Astrocyte (in vitro differentiated cells and primary cell): ENCODE data around the gene CATSPER4. TPM values are rescaled to one million over a fixed set of nuclear protein-coding genes. Genes with fewer than 3 reads are reported as not detected.

Experiments used
- DNase-seq: peaks from one replicate; pipeline ENCODE4 v3.0.0-alpha.2; 2010; ENCODE audit warnings: low read depth
- FAIRE-seq: peaks from 2 replicates; lab custom pipeline; 2011; peaks lifted over from hg19 to GRCh38; lab: Jason Lieb, UNC
- H2AFZ ChIP-seq: 2 replicates; pipeline ENCODE4 v1.6.0; 2012; ENCODE audit warnings: low read depth, low read length, inconsistent platforms
- H3K27ac ChIP-seq: 2 replicates; pipeline ENCODE4 v1.5.1; 2011; ENCODE audit warnings: low read depth, low read length, inconsistent platforms
- H3K27me3 ChIP-seq: 2 replicates; pipeline ENCODE4 v1.6.0; 2011; ENCODE audit warnings: low read length, inconsistent platforms; ENCODE audit not compliant: insufficient read depth
- H3K36me3 ChIP-seq: 2 replicates; pipeline ENCODE4 v1.5.1; 2011; ENCODE audit warnings: low read length, inconsistent platforms; ENCODE audit not compliant: insufficient read depth
- H3K4me1 ChIP-seq: 2 replicates; pipeline ENCODE4 v1.5.1; 2011; ENCODE audit warnings: low read length, inconsistent platforms; ENCODE audit not compliant: insufficient read depth
- H3K4me2 ChIP-seq: 2 replicates; pipeline ENCODE4 v1.6.0; 2012; ENCODE audit warnings: low read length, inconsistent platforms
- H3K4me3 ChIP-seq: 2 replicates; pipeline ENCODE4 v1.5.1; 2011; ENCODE audit warnings: low read depth, mild to moderate bottlenecking, low read length, inconsistent platforms; ENCODE audit not compliant: insufficient read depth
- H3K79me2 ChIP-seq: 2 replicates; pipeline ENCODE4 v1.6.0; 2012; ENCODE audit warnings: mild to moderate bottlenecking, low read length, inconsistent platforms; ENCODE audit not compliant: insufficient read depth
- H3K9ac ChIP-seq: 2 replicates; pipeline ENCODE4 v1.6.0; 2012; ENCODE audit warnings: mild to moderate bottlenecking, low read length, inconsistent platforms
- H3K9me3 ChIP-seq: 2 replicates; pipeline ENCODE4 v1.5.1; 2012; ENCODE audit warnings: low read depth, mild to moderate bottlenecking, low read length, inconsistent platforms; ENCODE audit not compliant: insufficient read depth
- H4K20me1 ChIP-seq: 2 replicates; pipeline ENCODE4 v1.6.0; 2012; ENCODE audit warnings: low read length, inconsistent platforms; ENCODE audit not compliant: insufficient read depth
- H3K27ac Mint-ChIP-seq: one replicate; pipeline ENCODE4 v1.8.0; 2021; ENCODE audit warnings: mild to moderate bottlenecking, mixed read lengths; ENCODE audit not compliant: unreplicated experiment
- H3K27me3 Mint-ChIP-seq: one replicate; pipeline ENCODE4 v1.8.0; 2021; ENCODE audit warnings: low read depth, mixed read lengths; ENCODE audit not compliant: unreplicated experiment
- H3K36me3 Mint-ChIP-seq: one replicate; pipeline ENCODE4 v1.8.0; 2021; ENCODE audit warnings: low read depth, mixed read lengths; ENCODE audit not compliant: unreplicated experiment
- H3K4me1 Mint-ChIP-seq: one replicate; pipeline ENCODE4 v1.8.0; 2021; ENCODE audit warnings: low read depth, mixed read lengths; ENCODE audit not compliant: unreplicated experiment
- H3K4me3 Mint-ChIP-seq: one replicate; pipeline ENCODE4 v1.8.0; 2021; ENCODE audit warnings: mild to moderate bottlenecking, moderate library complexity, mixed read lengths; ENCODE audit not compliant: unreplicated experiment
- H3K9me3 Mint-ChIP-seq: one replicate; pipeline ENCODE4 v1.8.0; 2021; ENCODE audit warnings: mild to moderate bottlenecking, mixed read lengths; ENCODE audit not compliant: unreplicated experiment
- EZH2 ChIP-seq: IDR thresholded peaks from 2 replicates; pipeline ENCODE4 v1.6.1; 2012; ENCODE audit warnings: mild to moderate bottlenecking, low read length, inconsistent platforms; ENCODE audit not compliant: insufficient read depth
- total RNA-seq: library from RNA; stranded (reverse); gene quantifications from 2 replicates; pipeline ENCODE4 v1.2.1, GENCODE V29; 2021
- TF ChIP-seq, protein P1 (sequence below): IDR thresholded peaks from 2 replicates; pipeline ENCODE4 v1.5.1; 2011; ENCODE audit warnings: low read depth, mild to moderate bottlenecking, inconsistent platforms, low read length, moderate library complexity; ENCODE audit not compliant: insufficient read depth

The CATSPER4 gene
- total RNA-seq, 1 donor from 2014 or later: not detected

DNA sequence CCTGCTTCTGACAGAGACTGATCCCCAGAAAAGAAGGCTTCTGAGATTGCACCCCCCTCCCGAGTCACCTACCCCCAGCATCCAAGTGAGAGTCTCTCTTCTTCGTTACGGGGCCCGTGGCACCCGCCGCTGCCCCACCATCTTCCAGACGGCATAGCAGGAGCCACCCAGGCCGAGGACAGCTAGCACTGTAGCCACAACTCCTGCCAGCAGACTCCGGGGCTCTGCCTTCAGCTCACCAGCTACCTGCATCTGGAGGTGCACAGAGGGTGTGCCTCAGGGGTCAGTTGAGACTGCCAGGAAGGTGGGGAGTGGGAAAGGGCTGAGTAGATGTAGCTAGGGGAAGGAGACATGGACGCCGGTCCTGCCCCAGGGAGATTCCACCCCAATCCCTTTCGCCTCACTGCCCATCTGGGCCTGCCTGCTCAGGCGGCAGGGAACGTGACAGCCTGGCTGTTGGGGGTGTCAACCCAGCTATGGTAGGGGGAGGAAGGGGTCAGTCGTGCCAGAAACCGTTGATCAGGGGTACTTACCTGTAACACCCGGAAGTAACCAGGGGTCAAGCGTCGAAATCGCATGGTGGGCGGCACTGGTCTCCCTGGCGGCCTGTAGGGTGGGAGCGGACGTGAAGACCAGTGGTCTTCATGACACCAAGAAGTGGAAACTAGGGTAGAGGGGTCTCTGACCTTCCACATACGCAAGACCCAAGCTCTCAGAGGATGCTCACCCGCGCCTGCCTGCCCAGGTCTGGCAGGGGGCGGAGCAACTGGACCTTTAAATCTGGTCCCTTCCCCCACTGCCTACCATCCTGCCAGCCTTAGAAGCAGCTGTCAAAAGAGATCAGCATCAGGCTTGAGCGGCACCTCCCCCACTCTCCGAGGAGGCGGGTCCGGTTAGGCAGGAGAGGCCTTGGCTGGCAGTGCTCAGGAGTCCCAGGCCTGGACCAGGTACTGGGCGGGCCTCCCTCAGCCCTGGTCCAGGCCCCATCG, 19.0 kb upstream of the CATSPER4 start, which contains the start of gene ZNF593OS:
Gene ZNF593OS, minus strand, starts transcription at position 749 of the 989 bp plus-strand sequence. Its CDS starts 171 bp downstream, at position 578.
- Histone ChIP-seq H3K79me2 (peaks cover 20% of the 10 kb centered on the region), H3K4me1 (peaks cover 13% of the 10 kb centered on the region), H3K9me3 (no peaks in the 10 kb centered on the region), H3K27ac (no peak within 1 kb of the TSS), H3K36me3 (no peaks in the 10 kb centered on the region), H4K20me1 (no peaks in the 10 kb centered on the region), H3K4me3 (peak within 1 kb of the TSS; percentile 68), H3K4me2 (peak within 1 kb of the TSS; percentile 88), H2AFZ (no peak within 1 kb of the TSS), H3K9ac (peak within 1 kb of the TSS; percentile 94), H3K27me3 (no peaks in the 10 kb centered on the region)
- no peaks in the 10 kb centered on the region for H3K36me3 Mint-ChIP-seq
- no peaks in the 10 kb centered on the region for H3K27me3 Mint-ChIP-seq
- no peak for DNase-seq
- FAIRE-seq: no peak
- no peak for TF ChIP-seq EZH2
- TF ChIP-seq, protein P1, sequence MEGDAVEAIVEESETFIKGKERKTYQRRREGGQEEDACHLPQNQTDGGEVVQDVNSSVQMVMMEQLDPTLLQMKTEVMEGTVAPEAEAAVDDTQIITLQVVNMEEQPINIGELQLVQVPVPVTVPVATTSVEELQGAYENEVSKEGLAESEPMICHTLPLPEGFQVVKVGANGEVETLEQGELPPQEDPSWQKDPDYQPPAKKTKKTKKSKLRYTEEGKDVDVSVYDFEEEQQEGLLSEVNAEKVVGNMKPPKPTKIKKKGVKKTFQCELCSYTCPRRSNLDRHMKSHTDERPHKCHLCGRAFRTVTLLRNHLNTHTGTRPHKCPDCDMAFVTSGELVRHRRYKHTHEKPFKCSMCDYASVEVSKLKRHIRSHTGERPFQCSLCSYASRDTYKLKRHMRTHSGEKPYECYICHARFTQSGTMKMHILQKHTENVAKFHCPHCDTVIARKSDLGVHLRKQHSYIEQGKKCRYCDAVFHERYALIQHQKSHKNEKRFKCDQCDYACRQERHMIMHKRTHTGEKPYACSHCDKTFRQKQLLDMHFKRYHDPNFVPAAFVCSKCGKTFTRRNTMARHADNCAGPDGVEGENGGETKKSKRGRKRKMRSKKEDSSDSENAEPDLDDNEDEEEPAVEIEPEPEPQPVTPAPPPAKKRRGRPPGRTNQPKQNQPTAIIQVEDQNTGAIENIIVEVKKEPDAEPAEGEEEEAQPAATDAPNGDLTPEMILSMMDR: no peak
- H3K9me3 Mint-ChIP-seq: no peaks in the 10 kb centered on the region
- no peak within 1 kb of the TSS for H3K27ac Mint-ChIP-seq
- peak within 1 kb of the TSS; percentile 89 for H3K4me3 Mint-ChIP-seq
- H3K4me1 Mint-ChIP-seq: no peaks in the 10 kb centered on the region

DNA sequence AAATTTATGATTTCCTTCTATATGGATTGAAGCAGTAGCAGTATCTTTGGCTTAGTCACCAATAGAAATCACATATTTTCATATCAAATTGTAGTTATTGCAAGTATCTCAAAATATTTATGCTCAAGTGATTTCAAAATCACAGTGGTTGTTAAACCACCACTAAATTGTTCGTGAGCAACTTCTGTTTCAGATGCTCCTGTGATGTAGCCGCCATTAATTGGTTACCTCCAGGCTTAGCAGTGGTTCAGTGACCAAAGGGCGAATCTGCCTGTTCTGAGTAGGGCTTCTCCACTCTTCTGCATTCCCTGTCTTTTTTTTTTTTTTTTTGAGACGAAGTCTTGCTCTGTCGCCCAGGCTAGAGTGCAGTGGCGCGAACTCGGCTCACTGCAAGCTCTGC, 15.1 kb upstream of the CATSPER4 start:
- DNase-seq: no peak
- Mint-ChIP-seq H3K4me3 (no peak overlapping the region), H3K36me3 (no peaks in the 10 kb centered on the region), H3K4me1 (peaks cover 6% of the 10 kb centered on the region), H3K27ac (no peak overlapping the region), H3K27me3 (no peaks in the 10 kb centered on the region), H3K9me3 (no peaks in the 10 kb centered on the region)
- no peak overlapping the region for H3K4me2 ChIP-seq
- no peak for FAIRE-seq
- no peaks in the 10 kb centered on the region for H3K9me3 ChIP-seq
- TF ChIP-seq, protein P1: no peak
- no peak for TF ChIP-seq EZH2
- no peaks in the 10 kb centered on the region for H4K20me1 ChIP-seq
- no peak overlapping the region for H3K27ac ChIP-seq
- H3K9ac ChIP-seq: no peak overlapping the region
- peaks cover 14% of the 10 kb centered on the region for H3K79me2 ChIP-seq
- H3K4me3 ChIP-seq: no peak overlapping the region
- H3K4me1 ChIP-seq: peaks cover 6% of the 10 kb centered on the region
- H3K36me3 ChIP-seq: no peaks in the 10 kb centered on the region
- H2AFZ ChIP-seq: no peak overlapping the region
- H3K27me3 ChIP-seq: no peaks in the 10 kb centered on the region
